ENCODE results near the gene TGFBI.

TGFBI gene

GRCh38 chr5:136030252-136030651 is 1.5 kb downstream of the TGFBI start:
- H3K36me3 Mint-ChIP-seq, result no peaks in the 10 kb centered on the region
- no peak overlapping the region for H3K4me3 Mint-ChIP-seq
- peaks cover 15% of the 10 kb centered on the region for H3K27me3 Mint-ChIP-seq
- H3K4me1 Mint-ChIP-seq (ENCODE audit: low read depth), result no peaks in the 10 kb centered on the region
- no peak overlapping the region for H3K27ac Mint-ChIP-seq
- no peaks in the 10 kb centered on the region for H3K9me3 Mint-ChIP-seq (ENCODE audit: low read depth)

- Mint-ChIP-seq H3K36me3 (no peaks in the 10 kb centered on the region), H3K4me3 (no peak overlapping the region), H3K4me1 (ENCODE audit: low read depth) (peaks cover 4% of the 10 kb centered on the region), H3K9me3 (ENCODE audit: low read depth) (no peaks in the 10 kb centered on the region), H3K27ac (no peak overlapping the region), H3K27me3 (peaks cover 15% of the 10 kb centered on the region)
These were observed 2.3 kb downstream of the TGFBI start for GRCh38 chr5:136030956-136031611.

DNA sequence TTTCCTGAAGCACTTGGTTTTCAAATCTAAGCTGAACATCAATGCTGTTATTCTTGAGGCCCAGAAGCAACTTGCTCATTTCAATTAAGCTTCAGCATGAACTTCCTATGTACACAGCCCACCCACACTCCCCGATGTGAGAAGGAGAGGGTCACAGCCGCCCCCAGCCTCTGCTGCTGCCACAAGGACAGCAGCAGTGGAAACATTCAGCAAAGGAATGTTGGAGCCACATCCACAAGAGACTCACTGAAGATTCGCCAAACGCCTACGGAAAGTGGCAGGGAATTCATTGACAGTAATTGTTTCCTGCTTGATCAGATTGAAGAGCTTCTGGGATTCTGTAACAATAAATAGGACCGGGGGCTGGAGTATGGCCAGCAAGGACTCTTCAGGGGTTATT is 2.9 kb downstream of the TGFBI start:
- no peak overlapping the region for H3K4me3 Mint-ChIP-seq

GRCh38 chr5:136032564-136032963 is 3.8 kb downstream of the TGFBI start:
- H3K36me3 Mint-ChIP-seq, result no peaks in the 10 kb centered on the region

More for the DNA sequence above, 2.9 kb downstream of the TGFBI start:
- Mint-ChIP-seq H3K27me3 (peaks cover 14% of the 10 kb centered on the region), H3K9me3 (ENCODE audit: low read depth) (no peaks in the 10 kb centered on the region), H3K27ac (no peak overlapping the region), H3K4me1 (ENCODE audit: low read depth) (peaks cover 10% of the 10 kb centered on the region), H3K36me3 (no peaks in the 10 kb centered on the region)

GRCh38 chr5:136033234-136033633 is 4.4 kb downstream of the TGFBI start:
- H3K4me3 Mint-ChIP-seq, result no peak overlapping the region
- no peaks in the 10 kb centered on the region for H3K9me3 Mint-ChIP-seq (ENCODE audit: low read depth)
- H3K4me1 Mint-ChIP-seq (ENCODE audit: low read depth), result peaks cover 21% of the 10 kb centered on the region
- H3K27me3 Mint-ChIP-seq, result no peaks in the 10 kb centered on the region
- no peak overlapping the region for H3K27ac Mint-ChIP-seq
- peaks cover 2% of the 10 kb centered on the region for H3K36me3 Mint-ChIP-seq

More at GRCh38 chr5:136032564-136032963, 3.8 kb downstream of the TGFBI start:
- H3K9me3 Mint-ChIP-seq (ENCODE audit: low read depth), result no peaks in the 10 kb centered on the region
- H3K27me3 Mint-ChIP-seq, result peaks cover 6% of the 10 kb centered on the region
- H3K4me1 Mint-ChIP-seq (ENCODE audit: low read depth), result peaks cover 19% of the 10 kb centered on the region
- H3K4me3 Mint-ChIP-seq, result no peak overlapping the region
- no peak overlapping the region for H3K27ac Mint-ChIP-seq

- H3K4me3 Mint-ChIP-seq, result no peak overlapping the region
- H3K4me1 Mint-ChIP-seq (ENCODE audit: low read depth), result peaks cover 21% of the 10 kb centered on the region
- H3K27ac Mint-ChIP-seq, result no peak overlapping the region
- H3K27me3 Mint-ChIP-seq, result no peaks in the 10 kb centered on the region
- H3K9me3 Mint-ChIP-seq (ENCODE audit: low read depth), result no peaks in the 10 kb centered on the region
- peaks cover 2% of the 10 kb centered on the region for H3K36me3 Mint-ChIP-seq
These were observed 5.1 kb downstream of the TGFBI start for GRCh38 chr5:136033848-136034247.

DNA sequence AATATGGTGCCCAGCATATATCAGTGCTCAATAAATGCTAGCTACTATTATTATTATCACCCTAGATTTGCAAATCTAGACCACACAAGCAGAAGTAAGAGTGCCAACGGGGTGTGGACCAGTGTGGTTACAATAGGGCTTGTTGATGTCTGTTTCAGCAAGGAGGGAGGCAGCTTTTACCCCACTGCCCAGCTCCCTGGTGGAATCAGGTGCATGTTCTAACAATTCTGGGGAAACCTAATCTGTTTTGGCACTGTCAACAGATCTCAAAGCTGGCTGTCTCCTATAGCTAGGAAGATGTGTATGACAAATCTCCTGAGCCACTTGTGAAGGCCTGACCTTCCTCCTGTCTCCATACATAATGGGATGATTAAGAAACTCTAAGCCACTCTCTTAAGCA is 5.7 kb downstream of the TGFBI start:
- Mint-ChIP-seq H3K36me3 (peaks cover 2% of the 10 kb centered on the region), H3K27me3 (no peaks in the 10 kb centered on the region), H3K27ac (no peak overlapping the region), H3K4me3 (no peak overlapping the region), H3K4me1 (ENCODE audit: low read depth) (peaks cover 21% of the 10 kb centered on the region), H3K9me3 (ENCODE audit: low read depth) (no peaks in the 10 kb centered on the region)

DNA sequence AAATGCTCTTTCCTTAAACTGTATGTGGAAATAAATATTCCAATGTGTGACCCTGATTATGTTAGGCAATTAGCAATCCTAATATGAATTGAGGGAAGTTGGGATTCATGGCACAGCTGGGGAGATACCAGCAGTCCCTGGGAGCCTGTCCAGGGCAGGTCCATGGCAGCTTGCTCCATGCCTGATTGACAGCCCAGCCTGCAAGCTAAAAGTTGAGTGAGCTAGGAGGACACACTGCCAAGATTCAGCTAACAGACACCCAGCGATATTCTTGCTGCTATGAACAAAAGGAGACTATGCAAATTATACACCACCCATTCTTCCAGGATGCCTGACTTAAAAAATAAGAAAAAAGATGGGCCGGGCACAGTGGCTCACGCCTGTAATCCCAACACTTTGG is 6.2 kb downstream of the TGFBI start:
- Mint-ChIP-seq H3K9me3 (ENCODE audit: low read depth) (no peaks in the 10 kb centered on the region), H3K27ac (no peak overlapping the region), H3K4me1 (ENCODE audit: low read depth) (peaks cover 21% of the 10 kb centered on the region), H3K27me3 (no peaks in the 10 kb centered on the region), H3K36me3 (peaks cover 2% of the 10 kb centered on the region), H3K4me3 (no peak overlapping the region)

DNA sequence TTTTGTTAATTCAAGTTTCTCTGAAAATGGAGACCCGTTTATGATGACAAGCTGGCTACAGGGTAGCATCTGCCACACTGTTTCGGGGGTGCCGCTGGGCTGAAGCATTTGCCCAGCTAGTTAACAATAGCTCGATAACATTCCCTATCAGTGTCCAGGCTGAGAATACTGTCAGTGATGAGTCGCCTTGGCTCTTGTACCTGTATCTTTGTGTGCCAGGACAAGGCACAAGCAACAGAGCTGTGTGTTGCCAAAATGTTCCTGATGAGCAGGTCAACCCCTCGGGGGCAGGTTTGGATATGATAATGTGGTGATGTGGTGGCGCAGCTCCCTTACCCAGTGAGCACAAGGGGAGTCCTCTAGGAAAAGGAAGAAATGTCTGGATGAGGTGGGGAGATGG is 7.0 kb downstream of the TGFBI start:
- Mint-ChIP-seq H3K27me3 (no peaks in the 10 kb centered on the region), H3K4me1 (ENCODE audit: low read depth) (peaks cover 21% of the 10 kb centered on the region), H3K36me3 (peaks cover 2% of the 10 kb centered on the region), H3K27ac (no peak overlapping the region), H3K4me3 (no peak overlapping the region), H3K9me3 (ENCODE audit: low read depth) (no peaks in the 10 kb centered on the region)

- peaks cover 21% of the 10 kb centered on the region for H3K4me1 Mint-ChIP-seq (ENCODE audit: low read depth)
- H3K27me3 Mint-ChIP-seq, result no peaks in the 10 kb centered on the region
- no peaks in the 10 kb centered on the region for H3K9me3 Mint-ChIP-seq (ENCODE audit: low read depth)
- peak overlapping the region; percentile 31 for H3K27ac Mint-ChIP-seq
- peaks cover 2% of the 10 kb centered on the region for H3K36me3 Mint-ChIP-seq
- no peak overlapping the region for H3K4me3 Mint-ChIP-seq
These were observed 7.6 kb downstream of the TGFBI start for GRCh38 chr5:136036293-136036911.

DNA sequence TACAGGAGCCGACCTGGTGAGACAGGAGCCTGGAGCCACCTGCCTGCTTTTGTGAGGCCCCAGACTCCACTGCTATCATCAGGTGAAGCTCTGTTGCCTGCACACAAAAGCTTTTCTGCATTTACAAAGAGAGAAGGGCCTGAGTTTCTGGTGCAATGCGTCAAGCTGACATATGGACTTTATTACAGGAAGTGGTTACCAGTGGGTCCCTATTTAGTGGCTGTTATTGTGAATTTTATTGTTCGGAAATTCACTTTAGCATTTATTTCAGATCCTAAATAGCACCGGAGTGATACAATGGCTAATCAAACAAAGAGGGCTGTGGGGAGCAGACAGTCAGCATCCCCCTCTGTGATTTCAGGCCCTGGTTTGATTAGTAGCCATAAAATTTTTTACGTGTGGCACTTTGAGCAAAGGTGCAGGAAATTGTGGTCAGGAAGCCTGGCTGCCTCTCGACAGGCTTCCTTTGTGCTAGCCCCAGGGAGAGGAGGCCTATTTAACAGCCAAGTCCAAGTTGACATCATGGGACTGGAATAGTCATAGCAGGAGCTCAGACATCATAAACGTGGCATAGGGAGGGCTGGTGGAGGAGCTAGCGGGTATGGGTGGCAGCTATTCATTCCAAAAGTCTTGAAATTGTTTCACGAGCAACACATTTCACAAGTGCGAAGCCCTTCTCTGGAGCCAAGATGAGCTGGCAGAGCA is 8.4 kb downstream of the TGFBI start:
- H3K27ac Mint-ChIP-seq, result no peak overlapping the region
- no peaks in the 10 kb centered on the region for H3K27me3 Mint-ChIP-seq
- no peak overlapping the region for H3K4me3 Mint-ChIP-seq

DNA sequence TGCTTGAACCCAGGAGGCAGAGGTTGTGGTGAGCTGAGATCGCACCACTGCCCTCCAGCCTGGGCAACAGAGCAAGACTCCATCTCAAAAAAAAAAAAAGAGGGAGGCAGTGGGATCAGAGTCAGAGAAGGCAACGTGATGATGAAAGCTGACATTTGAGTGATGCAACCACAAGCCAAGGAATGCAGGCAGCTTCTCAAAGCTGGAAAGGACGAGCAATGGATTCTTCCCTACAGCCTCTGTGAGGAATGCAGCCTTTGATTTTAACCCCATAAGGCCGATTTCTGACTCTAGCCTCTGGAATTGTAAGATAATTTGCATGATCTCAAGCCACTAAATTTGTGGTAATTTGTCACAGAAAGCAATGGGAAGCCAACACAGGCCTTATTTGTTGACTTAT is 9.8 kb downstream of the TGFBI start:
- Mint-ChIP-seq H3K9me3 (ENCODE audit: low read depth) (no peaks in the 10 kb centered on the region), H3K4me1 (ENCODE audit: low read depth) (peaks cover 28% of the 10 kb centered on the region), H3K27me3 (no peaks in the 10 kb centered on the region), H3K36me3 (peaks cover 2% of the 10 kb centered on the region), H3K4me3 (no peak overlapping the region), H3K27ac (no peak overlapping the region)

More for the DNA sequence above, 8.4 kb downstream of the TGFBI start:
- Mint-ChIP-seq H3K36me3 (peaks cover 2% of the 10 kb centered on the region), H3K4me1 (ENCODE audit: low read depth) (peaks cover 21% of the 10 kb centered on the region), H3K9me3 (ENCODE audit: low read depth) (no peaks in the 10 kb centered on the region)

DNA sequence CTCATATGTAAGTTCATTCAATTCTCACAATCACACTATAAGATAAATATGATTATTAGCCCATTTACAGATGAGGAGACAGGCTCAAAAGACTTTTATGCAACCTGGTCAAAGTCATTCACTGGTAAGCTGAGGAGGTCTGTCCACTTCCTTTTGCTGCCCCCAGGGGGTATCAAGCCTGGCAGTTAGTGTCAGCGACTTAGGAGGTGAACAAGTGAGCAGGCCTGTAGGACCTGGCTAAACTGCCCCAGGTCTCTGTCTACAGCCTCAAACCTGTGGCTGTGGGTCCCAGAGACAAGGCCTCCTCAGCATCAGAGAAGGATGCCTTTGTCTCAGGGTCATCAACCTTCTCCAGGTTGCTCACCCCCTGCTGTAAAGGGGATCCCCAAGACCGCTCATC is 10.4 kb downstream of the TGFBI start:
- H3K36me3 Mint-ChIP-seq, result peaks cover 2% of the 10 kb centered on the region
- peaks cover 28% of the 10 kb centered on the region for H3K4me1 Mint-ChIP-seq (ENCODE audit: low read depth)
- no peak overlapping the region for H3K27ac Mint-ChIP-seq
- H3K9me3 Mint-ChIP-seq (ENCODE audit: low read depth), result no peaks in the 10 kb centered on the region
- no peak overlapping the region for H3K4me3 Mint-ChIP-seq
- H3K27me3 Mint-ChIP-seq, result no peaks in the 10 kb centered on the region

GRCh38 chr5:136040746-136041415 is 12.1 kb downstream of the TGFBI start:
- no peak overlapping the region for H3K27ac Mint-ChIP-seq
- peaks cover 2% of the 10 kb centered on the region for H3K36me3 Mint-ChIP-seq
- no peak overlapping the region for H3K4me3 Mint-ChIP-seq

GRCh38 chr5:136042156-136042555 is 13.4 kb downstream of the TGFBI start:
- no peaks in the 10 kb centered on the region for H3K27me3 Mint-ChIP-seq
- H3K36me3 Mint-ChIP-seq, result peaks cover 2% of the 10 kb centered on the region
- peaks cover 13% of the 10 kb centered on the region for H3K4me1 Mint-ChIP-seq (ENCODE audit: low read depth)
- no peaks in the 10 kb centered on the region for H3K9me3 Mint-ChIP-seq (ENCODE audit: low read depth)
- no peak overlapping the region for H3K4me3 Mint-ChIP-seq
- no peak overlapping the region for H3K27ac Mint-ChIP-seq

More at GRCh38 chr5:136040746-136041415, 12.1 kb downstream of the TGFBI start:
- H3K27me3 Mint-ChIP-seq, result no peaks in the 10 kb centered on the region
- no peaks in the 10 kb centered on the region for H3K9me3 Mint-ChIP-seq (ENCODE audit: low read depth)
- peaks cover 26% of the 10 kb centered on the region for H3K4me1 Mint-ChIP-seq (ENCODE audit: low read depth)

All from activated naive CD8-positive, alpha-beta T cell (primary cell).